IPS-NIHi7 (cell line): Measurements from ENCODE around the gene PGLYRP4.

ENCODE experiments used
- DNase-seq: peaks from one replicate; pipeline ENCODE4 v3.0.0; 2012; ENCODE audit warnings: mixed read lengths; ENCODE audit errors: extremely low spot score

PGLYRP4 gene

DNA sequence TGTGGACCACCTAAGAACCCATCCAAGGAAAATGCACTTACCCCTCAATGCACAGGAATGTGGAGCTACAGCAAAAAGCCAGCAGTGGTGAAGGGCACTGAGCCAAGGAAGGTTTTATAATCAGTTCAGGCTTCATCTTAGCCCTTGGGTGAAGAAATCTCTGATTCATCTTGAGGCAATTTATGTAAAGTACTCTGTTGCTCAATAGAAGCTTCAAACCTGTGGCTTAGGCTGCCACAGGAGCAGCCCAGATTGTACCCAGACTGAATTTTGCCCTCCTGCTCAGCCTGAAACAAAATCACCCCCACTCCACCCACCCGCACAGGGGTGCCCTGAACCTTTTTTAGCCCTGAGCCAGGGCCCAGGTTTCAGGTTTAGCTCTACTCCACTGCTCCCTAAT lies 26.9 kb upstream of the PGLYRP4 start, which contains the start of gene S100A12:
TSS of gene S100A12 (minus strand) at position 111 of the 400 bp plus-strand sequence. CDS start 1,029 bp downstream, outside the sequence.
- DNase-seq: no peak

DNA sequence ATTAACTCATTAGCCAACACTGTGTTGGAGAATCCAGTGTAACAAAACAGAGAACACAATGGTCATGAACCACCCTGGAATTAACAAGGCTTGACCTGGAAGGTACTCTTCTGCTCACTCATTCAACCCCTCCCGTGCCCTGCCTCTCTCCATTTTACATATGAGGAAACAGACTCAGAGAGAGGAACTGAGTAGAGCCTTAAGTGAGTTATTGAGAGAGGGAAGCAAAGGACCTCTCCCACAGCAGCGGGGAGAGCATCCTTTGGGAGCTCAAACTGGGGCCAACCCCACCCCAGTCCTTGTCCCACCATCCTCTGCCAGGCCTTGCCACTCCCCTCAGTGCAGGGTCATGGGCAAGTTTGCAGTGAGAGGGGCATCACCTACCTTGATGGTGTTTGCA lies 25.4 kb upstream of the PGLYRP4 start:
- no peak for DNase-seq

DNA sequence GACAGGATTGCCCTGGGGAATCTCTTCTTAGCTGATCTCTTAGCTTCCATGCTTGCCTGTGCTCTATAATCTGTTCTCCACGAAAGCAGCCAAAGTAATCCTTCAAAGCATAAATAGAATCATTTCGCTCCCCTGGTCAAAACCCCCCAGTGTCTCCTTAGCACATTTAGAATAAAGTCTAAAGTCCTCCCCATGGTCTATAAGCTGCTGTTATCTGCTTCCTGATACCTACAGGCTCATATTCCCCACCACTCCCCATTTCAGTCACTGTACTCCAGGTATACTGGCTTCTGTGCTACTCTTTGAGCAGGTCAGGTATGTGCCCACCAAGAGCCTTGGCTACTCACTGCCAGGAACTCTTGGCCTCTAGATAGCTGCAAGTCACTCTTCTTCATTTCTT lies 23.9 kb upstream of the PGLYRP4 start:
- DNase-seq: no peak

- no peak for DNase-seq
Measured at GRCh38 chr1:153371231-153371630, 22.6 kb upstream of the PGLYRP4 start.

- DNase-seq: no peak
Measured at GRCh38 chr1:153370146-153370545, 21.5 kb upstream of the PGLYRP4 start.

- no peak for DNase-seq
Measured at GRCh38 chr1:153368495-153368894, 19.9 kb upstream of the PGLYRP4 start.

DNA sequence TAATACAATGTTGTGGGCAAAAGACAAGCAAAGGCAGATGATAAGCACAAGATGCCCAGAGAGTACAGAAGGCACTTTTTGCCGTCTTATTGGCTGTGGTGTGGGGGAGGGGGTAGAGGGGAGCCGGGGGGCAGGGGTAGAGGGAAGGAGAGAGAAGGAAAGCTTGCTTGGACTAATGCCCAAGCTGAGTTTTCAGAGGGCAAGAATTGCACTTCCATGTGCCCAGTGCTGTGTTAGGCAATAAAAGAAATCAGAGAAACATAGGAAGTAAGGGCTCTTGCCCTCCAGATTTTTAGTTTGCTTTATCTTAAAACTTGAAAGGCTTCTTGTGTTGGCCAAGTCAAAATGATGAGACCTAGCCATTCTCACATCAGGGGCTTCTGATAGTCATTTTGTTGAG lies 18.4 kb upstream of the PGLYRP4 start:
- no peak for DNase-seq

- no peak for DNase-seq
Measured at GRCh38 chr1:153366261-153366660, 17.6 kb upstream of the PGLYRP4 start.

- no peak for DNase-seq
Measured at GRCh38 chr1:153365696-153366095, 17.1 kb upstream of the PGLYRP4 start.

DNA sequence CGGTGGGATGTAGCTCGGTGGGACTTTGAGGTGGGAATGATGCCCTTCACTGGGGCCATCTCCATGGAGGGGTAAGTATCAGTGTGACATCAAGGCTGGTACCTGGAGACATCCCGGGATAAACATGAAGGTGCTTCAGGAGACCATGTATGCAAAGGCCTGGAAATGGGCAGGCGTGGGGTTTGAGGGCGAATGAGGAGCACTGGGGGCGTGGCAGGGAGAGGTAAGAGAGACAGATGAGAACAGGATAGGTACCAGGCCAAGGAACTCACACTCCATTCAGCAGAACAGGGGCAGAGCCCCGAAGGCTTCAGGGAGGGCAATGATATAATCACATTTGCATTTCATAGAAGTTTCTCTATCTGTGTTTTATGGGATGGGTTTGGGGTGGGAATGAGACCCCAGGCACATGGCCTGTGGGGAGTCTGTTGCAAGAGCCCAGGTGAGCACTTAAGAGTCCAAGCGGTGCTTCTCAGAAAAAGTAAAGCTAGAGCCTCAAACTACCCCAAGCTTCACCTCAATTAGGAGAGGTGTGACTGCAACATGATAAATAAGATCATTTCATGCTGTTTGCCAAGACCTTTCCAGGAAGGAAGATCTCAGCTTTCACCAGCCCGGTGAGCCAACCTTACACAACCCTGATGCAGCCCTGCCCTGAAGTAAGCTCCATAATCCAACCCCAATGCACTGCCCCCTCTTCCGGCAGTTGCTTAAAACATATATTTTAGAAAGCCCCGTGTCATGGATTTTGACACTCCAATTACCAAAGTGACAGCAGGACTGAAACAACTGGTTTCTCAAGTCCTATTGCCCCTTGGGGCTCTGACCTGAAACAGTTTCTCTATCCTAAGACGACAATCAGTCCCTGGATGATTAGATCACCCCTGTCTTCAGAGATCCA lies 16.4 kb upstream of the PGLYRP4 start:
- no peak for DNase-seq

DNA sequence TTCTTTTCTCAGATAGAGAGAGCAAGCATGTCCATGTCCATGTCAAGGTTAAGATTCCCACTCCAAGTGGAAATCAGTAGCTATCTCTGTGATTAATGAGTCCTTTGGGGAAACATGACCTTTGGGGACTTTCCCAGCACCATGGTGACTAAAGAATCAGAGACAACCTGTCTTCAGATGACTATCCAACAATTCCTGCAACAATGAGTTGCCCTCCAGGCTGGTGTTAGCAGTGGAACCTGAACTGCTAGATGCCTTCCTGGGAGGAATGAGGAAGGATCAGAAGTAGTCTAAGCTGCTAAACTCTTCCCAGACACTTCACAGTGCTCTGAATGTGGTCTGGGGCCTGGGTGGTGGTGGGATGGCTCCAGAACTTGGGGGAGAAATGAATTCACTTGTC lies 15.5 kb upstream of the PGLYRP4 start:
- no peak for DNase-seq

DNA sequence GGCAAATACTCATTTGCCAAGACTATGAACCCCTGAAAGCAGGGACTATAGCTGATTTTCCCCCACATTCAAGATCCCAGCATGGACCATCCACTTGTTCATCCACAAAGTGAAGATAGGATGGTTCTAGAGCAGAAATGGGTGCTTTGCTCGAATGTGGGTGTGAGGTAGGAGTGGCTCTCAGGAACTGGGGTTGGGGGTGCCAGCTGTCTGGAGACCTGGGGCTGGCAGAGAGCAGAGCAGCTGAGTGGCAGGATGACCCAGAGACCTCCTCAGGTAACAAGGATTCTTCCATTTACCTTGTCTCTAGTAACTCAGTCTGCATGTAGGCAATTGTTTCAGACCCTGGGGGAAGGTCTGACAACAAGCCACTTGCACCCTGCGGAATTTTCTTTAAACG lies 15.0 kb upstream of the PGLYRP4 start:
- no peak for DNase-seq

DNA sequence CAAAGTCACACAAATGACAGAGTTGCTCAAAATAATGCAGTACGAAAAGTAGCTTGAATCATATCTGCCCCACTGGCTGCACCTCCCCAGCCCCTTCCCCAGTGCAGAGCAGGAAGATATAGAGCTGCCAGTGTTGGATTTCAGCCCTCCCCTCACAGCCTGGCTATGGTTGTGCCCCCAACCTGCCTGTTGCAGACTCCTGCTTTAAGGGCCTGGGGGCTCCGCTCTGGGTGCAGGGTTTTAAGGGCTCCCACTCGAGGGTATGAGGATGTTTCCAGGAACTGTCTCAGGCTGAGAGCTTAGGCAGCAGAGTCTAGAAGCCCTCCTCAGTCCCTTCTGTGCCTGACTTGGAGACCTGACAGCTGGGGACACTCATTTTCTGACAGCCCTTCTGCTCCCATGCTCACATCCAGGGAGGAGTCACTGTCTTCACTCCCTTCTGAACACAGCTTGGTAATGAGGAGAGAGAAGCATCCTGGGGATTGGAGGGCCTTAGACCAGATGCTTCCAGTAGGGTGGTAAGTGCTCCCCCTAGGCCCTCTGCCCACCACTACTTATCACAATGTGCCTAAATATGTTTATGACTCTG lies 13.6 kb upstream of the PGLYRP4 start:
- no peak for DNase-seq

GRCh38 chr1:153361480-153362109 lies 13.0 kb upstream of the PGLYRP4 start:
- no peak for DNase-seq

GRCh38 chr1:153360592-153361479 lies 12.2 kb upstream of the PGLYRP4 start:
- no peak for DNase-seq

DNA sequence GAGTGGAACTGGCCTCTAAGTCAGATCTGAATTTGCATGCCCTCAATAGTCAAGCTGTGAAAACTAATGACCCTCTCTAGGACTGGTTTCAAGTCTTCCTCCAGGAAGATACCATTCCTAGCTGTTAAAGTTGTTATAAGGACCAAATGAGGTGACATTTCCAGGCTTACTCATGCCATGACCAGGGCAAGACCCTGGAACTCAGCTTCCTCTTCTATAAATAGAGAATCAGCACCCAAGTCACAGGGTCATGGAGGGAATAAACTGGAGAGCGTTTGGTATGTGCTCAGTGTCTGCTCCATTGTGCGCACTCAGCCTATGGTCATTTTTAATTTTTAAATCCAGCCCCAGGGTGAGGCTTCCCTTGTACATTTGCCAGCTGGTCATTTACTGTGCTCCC lies 11.5 kb upstream of the PGLYRP4 start:
- no peak for DNase-seq

GRCh38 chr1:153359241-153359640 lies 10.6 kb upstream of the PGLYRP4 start:
- DNase-seq: no peak

DNA sequence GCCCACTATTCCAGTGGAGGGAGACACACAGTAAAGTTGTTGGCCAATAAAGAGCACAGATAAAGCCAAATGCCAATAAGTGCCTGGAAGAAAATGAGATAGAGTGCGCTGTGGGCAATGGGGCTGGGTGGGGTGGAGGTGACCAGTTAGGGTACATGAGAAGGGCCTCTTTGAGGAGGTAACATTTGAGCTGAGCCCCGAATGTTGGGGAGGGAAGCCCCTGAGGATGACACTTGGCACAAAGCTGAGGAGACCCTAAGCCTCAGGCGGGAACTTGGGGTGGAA lies 10.0 kb upstream of the PGLYRP4 start:
- DNase-seq: no peak

DNA sequence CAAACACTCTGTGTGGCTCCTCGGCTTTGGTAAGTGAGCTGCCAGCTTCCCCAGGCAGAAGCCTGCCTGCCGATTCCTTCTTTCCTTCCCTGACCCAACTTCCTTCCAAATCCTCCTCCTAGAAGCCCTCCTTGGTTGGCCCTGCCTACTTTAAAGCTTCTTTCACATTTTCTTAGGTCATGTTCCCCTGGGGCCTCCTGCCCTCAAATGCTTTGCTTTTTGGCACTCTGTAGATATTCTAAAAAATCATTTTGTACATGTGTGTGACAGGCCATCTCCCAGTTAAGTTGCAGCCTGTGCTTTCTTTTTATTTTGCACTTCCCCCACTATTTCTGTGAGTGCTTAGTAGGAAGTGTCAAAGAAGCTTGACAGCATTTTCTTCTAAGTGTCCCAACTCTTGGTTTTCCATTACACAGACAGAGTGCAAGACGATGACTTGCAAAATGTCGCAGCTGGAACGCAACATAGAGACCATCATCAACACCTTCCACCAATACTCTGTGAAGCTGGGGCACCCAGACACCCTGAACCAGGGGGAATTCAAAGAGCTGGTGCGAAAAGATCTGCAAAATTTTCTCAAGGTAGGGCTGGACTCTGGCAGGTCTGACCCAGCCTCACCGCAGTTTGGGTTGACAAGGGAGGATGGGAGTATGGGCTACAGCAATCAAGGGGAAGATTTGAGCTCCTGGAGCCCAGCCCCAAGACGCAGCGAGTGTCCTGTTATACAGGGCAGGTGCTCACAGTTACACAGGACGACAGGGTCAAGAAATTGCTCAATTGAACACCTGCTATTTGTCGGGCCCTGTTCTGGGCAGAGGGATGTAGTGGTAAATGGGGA lies 9.4 kb upstream of the PGLYRP4 start, which contains the start of gene S100A9:
TSS of gene S100A9 (plus strand) at position 2 of the 838 bp plus-strand sequence. CDS start at position 432, 430 bp downstream.
- no peak for DNase-seq

GRCh38 chr1:153357076-153357852 lies 8.6 kb upstream of the PGLYRP4 start:
- no peak for DNase-seq
